GM12865 (cell line): ENCODE measurements around the gene CHKB.
A peak's percentile ranks its signal among the peaks of the same experiment; 100 is the strongest.

ENCODE experiments used
- DNase-seq: peaks from one replicate; pipeline ENCODE4 v3.0.0; 2010; ENCODE audit warnings: low read depth
- H3K4me3 ChIP-seq: 2 replicates; pipeline ENCODE4 v1.5.1; 2011; ENCODE audit warnings: mild to moderate bottlenecking, low read depth, low read length, control low read depth
- CTCF ChIP-seq: IDR thresholded peaks from 2 replicates; pipeline ENCODE4 v1.5.1; 2011; ENCODE audit warnings: low read length, control low read depth, low read depth, inconsistent platforms; ENCODE audit not compliant: insufficient read depth; ENCODE audit errors: missing control alignments

Gene CHKB

GRCh38 chr22:50567721-50568252 lies 14.9 kb downstream of the CHKB start:
- DNase-seq: no peak
- H3K4me3 ChIP-seq: no peak overlapping the region
- TF ChIP-seq CTCF: no peak

GRCh38 chr22:50564289-50564688 lies 18.4 kb downstream of the CHKB start:
- no peak for TF ChIP-seq CTCF
- no peak for DNase-seq
- no peak overlapping the region for H3K4me3 ChIP-seq

DNA sequence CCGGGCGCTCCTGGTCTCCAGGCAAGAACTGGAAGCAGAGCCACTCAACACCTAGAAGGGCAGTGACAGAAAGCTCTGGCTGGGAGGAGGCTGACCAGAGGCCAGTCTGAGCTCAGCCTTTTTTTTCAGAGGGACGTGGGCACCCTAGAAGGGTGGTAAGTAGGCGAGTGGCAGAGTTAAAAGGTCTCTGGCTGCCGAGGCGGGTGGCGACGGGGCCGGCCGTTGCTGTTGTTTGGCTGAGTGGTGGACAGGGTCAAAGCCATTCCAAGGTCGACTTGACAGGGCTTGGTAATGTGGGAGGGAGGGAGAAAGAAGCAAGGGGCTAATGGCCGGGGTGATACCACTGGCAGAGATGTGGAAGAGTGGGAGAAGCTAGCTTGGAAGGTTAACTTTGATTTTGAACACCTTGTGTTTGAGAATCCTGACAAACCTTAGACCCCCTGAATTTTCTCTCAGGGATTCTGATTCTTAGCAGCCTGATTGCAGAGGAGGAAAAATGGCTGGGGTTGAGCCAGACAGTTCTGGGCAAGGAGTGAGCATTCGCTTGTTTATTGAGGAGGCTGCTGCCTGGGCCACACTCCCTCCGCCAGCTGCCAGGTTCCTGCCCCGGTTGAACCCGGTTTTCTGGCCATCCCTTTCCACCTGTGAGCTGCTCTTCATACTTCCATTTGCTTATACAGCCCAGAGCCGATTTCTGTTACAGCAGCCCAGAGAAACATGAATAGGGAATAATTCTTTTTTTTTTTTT lies 19.1 kb downstream of the CHKB start:
- H3K4me3 ChIP-seq: peak overlapping the region; percentile 81
- no peak for TF ChIP-seq CTCF
- no peak for DNase-seq

- peak; percentile 94 for TF ChIP-seq CTCF
- peak; percentile 97 for DNase-seq
- peak within 1 kb of the TSS; percentile 81 for H3K4me3 ChIP-seq
Observed at GRCh38 chr22:50562523-50563412, 19.9 kb downstream of the CHKB start, which contains the start of gene SYCE3. TSS of gene SYCE3 (minus strand) at chr22:50562919. CDS start at chr22:50556405, 6,514 bp downstream.

- no peak overlapping the region for H3K4me3 ChIP-seq
Observed at GRCh38 chr22:50561401-50562358, 21.0 kb downstream of the CHKB start.

More at GRCh38 chr22:50561401-50562358, 21.0 kb downstream of the CHKB start:
- no peak for TF ChIP-seq CTCF
- no peak for DNase-seq
